ENCODE data around the gene FOXP4.

The FOXP4 gene

GRCh38 chr6:41548841-41549642, 2.9 kb downstream of the FOXP4 start:
- DNase-seq: no peak

- no peak for DNase-seq
These were observed 3.5 kb downstream of the FOXP4 start for GRCh38 chr6:41549673-41550072.

- DNase-seq: no peak
These were observed 5.0 kb downstream of the FOXP4 start for GRCh38 chr6:41551086-41551700.

GRCh38 chr6:41551857-41552256, 5.7 kb downstream of the FOXP4 start:
- DNase-seq: no peak

GRCh38 chr6:41552723-41553122, 6.5 kb downstream of the FOXP4 start:
- DNase-seq: no peak

GRCh38 chr6:41553405-41553999, 7.3 kb downstream of the FOXP4 start:
- DNase-seq: no peak

- DNase-seq: no peak
These were observed 9.4 kb downstream of the FOXP4 start for GRCh38 chr6:41555326-41556300.

- DNase-seq: no peak
These were observed 11.2 kb downstream of the FOXP4 start for GRCh38 chr6:41557335-41557734.

- no peak for DNase-seq
These were observed 12.0 kb downstream of the FOXP4 start for GRCh38 chr6:41558033-41558807.

GRCh38 chr6:41559655-41560427, 13.7 kb downstream of the FOXP4 start:
- no peak for DNase-seq

- DNase-seq: peak; percentile 54
These were observed 14.4 kb downstream of the FOXP4 start for GRCh38 chr6:41560431-41561192.

- DNase-seq: peak; percentile 28
These were observed 15.2 kb downstream of the FOXP4 start for GRCh38 chr6:41561416-41561815.

GRCh38 chr6:41561931-41562911, 16.0 kb downstream of the FOXP4 start:
- DNase-seq: no peak

- DNase-seq: no peak
These were observed 17.0 kb downstream of the FOXP4 start for GRCh38 chr6:41563060-41563776.

- no peak for DNase-seq
These were observed 18.4 kb downstream of the FOXP4 start for GRCh38 chr6:41564448-41565142.

GRCh38 chr6:41565701-41566100, 19.5 kb downstream of the FOXP4 start:
- no peak for DNase-seq

- no peak for DNase-seq
These were observed 20.8 kb downstream of the FOXP4 start for GRCh38 chr6:41566961-41567360.

GRCh38 chr6:41567684-41568083, 21.5 kb downstream of the FOXP4 start:
- no peak for DNase-seq

Measured in NCI-H82 (cell line).